NCI-H524 (cell line): ENCODE data around the gene NAA50.

Experiments used
- DNase-seq, 2 experiments: peaks; one replicate each; lab custom pipeline; 2025; lab: John Stamatoyannopoulos, UW

NAA50 gene

GRCh38 chr3:113745756-113746547 lies at the start of gene NAA50:
Gene NAA50 (minus strand): TSS chr3:113746249. CDS start chr3:113745949, 300 bp downstream.
- DNase-seq, result peak; percentile 86 to 94

- DNase-seq, result no peak
These were observed 49.6 kb upstream of the NAA50 start for GRCh38 chr3:113795693-113796092.

GRCh38 chr3:113794526-113794925 lies 48.5 kb upstream of the NAA50 start:
- no peak for DNase-seq

GRCh38 chr3:113791381-113791780 lies 45.3 kb upstream of the NAA50 start:
- DNase-seq, result no peak

GRCh38 chr3:113783980-113784379 lies 37.9 kb upstream of the NAA50 start:
- DNase-seq, result no peak

- DNase-seq, result no peak
These were observed 37.4 kb upstream of the NAA50 start for GRCh38 chr3:113783463-113783862.

GRCh38 chr3:113776564-113776963 lies 30.5 kb upstream of the NAA50 start:
- DNase-seq, result no peak

- DNase-seq, result no peak
These were observed 29.5 kb upstream of the NAA50 start for GRCh38 chr3:113775516-113775915.

GRCh38 chr3:113773381-113773780 lies 27.3 kb upstream of the NAA50 start:
- DNase-seq, result no peak

- DNase-seq, result no peak
These were observed 25.9 kb upstream of the NAA50 start for GRCh38 chr3:113771993-113772392.

GRCh38 chr3:113769551-113769950 lies 23.5 kb upstream of the NAA50 start:
- no peak for DNase-seq

- no peak for DNase-seq
These were observed 18.6 kb upstream of the NAA50 start for GRCh38 chr3:113764698-113765097.

GRCh38 chr3:113758389-113759024 lies 12.5 kb upstream of the NAA50 start:
- no peak for DNase-seq

GRCh38 chr3:113754494-113755159 lies 8.6 kb upstream of the NAA50 start:
- DNase-seq, result no peak

GRCh38 chr3:113753376-113753985 lies 7.4 kb upstream of the NAA50 start:
- DNase-seq, result no peak

- no peak for DNase-seq
These were observed 5.1 kb upstream of the NAA50 start for GRCh38 chr3:113751141-113751540.

- peak in 1 of 2 experiments; percentile 80 for DNase-seq
These were observed 1.4 kb upstream of the NAA50 start for GRCh38 chr3:113747283-113748046.

- DNase-seq, result peak; percentile 94 to 98
These were observed 666 bp upstream of the NAA50 start, which contains the start of gene ATP6V1A for GRCh38 chr3:113746548-113747282. Gene ATP6V1A (plus strand): TSS chr3:113747035. CDS start chr3:113778754, 31,719 bp downstream.

- peak; percentile 68 to 83 for DNase-seq
These were observed 901 bp downstream of the NAA50 start for GRCh38 chr3:113744941-113745755.
